GM12892 (cell line): ENCODE measurements around the gene POLA1.

ENCODE experiments used
- DNase-seq: peaks from one replicate; pipeline ENCODE4 v3.0.0; 2011; ENCODE audit not compliant: insufficient read length
- FAIRE-seq: peaks from 2 replicates; lab custom pipeline; 2011; peaks lifted over from hg19 to GRCh38; lab: Jason Lieb, UNC
- POLR2A ChIP-seq: IDR thresholded peaks from 2 replicates; pipeline ENCODE4 v1.6.1; 2011; ENCODE audit warnings: low read depth, low read length, control low read depth
- POLR2AphosphoS5 ChIP-seq: IDR thresholded peaks from 2 replicates; pipeline ENCODE4 v1.6.1; 2011; ENCODE audit warnings: low read depth, low read length, control low read depth
- TAF1 ChIP-seq: IDR thresholded peaks from 2 replicates; pipeline ENCODE4 v1.6.1; 2011; ENCODE audit warnings: low read depth, mild to moderate bottlenecking, control low read depth, low read length, borderline replicate concordance

Gene POLA1

GRCh38 chrX:25034889-25035288, 341.2 kb downstream of the POLA1 start:
- no peak for FAIRE-seq
- DNase-seq, result no peak
- TF ChIP-seq TAF1 (no peak), POLR2A (no peak)

GRCh38 chrX:25039036-25039435, 345.3 kb downstream of the POLA1 start:
- no peak for DNase-seq
- FAIRE-seq, result no peak
- TF ChIP-seq POLR2A (no peak), TAF1 (no peak), POLR2AphosphoS5 (no peak)

GRCh38 chrX:25043192-25043591, 349.5 kb downstream of the POLA1 start:
- FAIRE-seq, result no peak
- no peak for TF ChIP-seq POLR2A
- TF ChIP-seq POLR2AphosphoS5, result no peak
- no peak for TF ChIP-seq TAF1
- DNase-seq, result no peak
